Body of pancreas (tissue), 4 donors: Measurements from ENCODE around the gene GMDS.

Experiments used
- POLR2A ChIP-seq, 3 donors: fragments of 450-650 bp; IDR thresholded peaks; one replicate each; pipeline ENCODE4 v1.6.1; 2016; ENCODE audit warnings: antibody characterized with exemption in 3 of 3, mild to moderate bottlenecking in 2 of 3
- TF ChIP-seq, protein P1 (sequence below), 7 experiments: fragments of 450-650 bp in 4 of 7; fragments of 200-600 bp in 3 of 7; sonication (generic) in 3 of 7; IDR thresholded peaks; one replicate each; pipeline ENCODE4 v1.5.1; 2016 to 2019; ENCODE audit warnings: antibody characterized with exemption in 7 of 7

DNA sequence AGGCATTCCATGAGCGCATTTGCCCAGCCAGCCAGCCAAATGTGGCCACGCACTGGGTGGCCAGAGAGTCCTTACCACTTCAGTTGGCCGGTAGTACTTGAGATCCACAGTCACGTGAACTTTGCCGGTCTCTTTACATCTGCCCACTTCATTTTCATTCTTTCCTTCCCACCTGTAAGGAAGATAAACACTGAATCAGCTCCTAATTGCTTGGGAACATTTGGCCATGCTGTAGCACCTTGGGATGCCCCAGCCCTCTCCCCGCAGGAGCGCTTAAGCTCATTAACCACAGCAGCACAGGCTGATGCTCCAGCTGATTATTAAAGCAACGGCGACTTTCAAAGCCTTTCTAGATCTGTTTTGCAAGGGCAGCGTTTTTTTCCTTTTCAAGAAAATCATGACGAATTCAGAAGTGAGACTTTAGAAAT lies 519.0 kb downstream of the GMDS start:
- TF ChIP-seq, protein P1, sequence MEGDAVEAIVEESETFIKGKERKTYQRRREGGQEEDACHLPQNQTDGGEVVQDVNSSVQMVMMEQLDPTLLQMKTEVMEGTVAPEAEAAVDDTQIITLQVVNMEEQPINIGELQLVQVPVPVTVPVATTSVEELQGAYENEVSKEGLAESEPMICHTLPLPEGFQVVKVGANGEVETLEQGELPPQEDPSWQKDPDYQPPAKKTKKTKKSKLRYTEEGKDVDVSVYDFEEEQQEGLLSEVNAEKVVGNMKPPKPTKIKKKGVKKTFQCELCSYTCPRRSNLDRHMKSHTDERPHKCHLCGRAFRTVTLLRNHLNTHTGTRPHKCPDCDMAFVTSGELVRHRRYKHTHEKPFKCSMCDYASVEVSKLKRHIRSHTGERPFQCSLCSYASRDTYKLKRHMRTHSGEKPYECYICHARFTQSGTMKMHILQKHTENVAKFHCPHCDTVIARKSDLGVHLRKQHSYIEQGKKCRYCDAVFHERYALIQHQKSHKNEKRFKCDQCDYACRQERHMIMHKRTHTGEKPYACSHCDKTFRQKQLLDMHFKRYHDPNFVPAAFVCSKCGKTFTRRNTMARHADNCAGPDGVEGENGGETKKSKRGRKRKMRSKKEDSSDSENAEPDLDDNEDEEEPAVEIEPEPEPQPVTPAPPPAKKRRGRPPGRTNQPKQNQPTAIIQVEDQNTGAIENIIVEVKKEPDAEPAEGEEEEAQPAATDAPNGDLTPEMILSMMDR (IDR thresholded peaks at IDR 0.05), result no peak
- no peak for TF ChIP-seq POLR2A (IDR thresholded peaks at IDR 0.05)
